GM18499 (cell line): ENCODE measurements around the gene IFFO2.

ENCODE experiments used
- ATAC-seq: cut with Tn5 transposase; IDR thresholded peaks from one replicate; pipeline ENCODE4 v1.9.1; 2021; ENCODE audit warnings: moderate number of reproducible peaks; ENCODE audit not compliant: insufficient read depth, unreplicated experiment

IFFO2 gene

GRCh38 chr1:18861082-18861481 is 95.4 kb downstream of the IFFO2 start:
- ATAC-seq = no peak

DNA sequence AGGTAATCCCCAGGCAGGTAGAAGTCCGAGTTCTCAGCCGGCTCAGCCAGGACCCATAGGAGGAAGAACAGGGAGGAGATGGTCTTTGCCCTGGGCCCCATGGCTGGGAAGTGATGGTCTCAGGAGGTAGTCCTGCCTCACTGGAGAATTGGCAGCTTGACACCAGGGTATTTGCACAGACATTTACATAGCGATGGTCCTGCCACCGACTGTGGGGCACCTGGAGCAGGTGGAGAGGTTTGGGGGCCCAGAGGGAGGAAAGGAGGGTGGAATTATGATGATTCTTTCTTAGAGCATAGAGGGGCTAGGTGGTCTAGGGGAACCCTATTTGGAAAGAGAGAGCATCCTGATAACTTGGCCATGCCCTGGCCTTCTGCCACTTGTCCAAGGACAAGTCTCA is 96.9 kb downstream of the IFFO2 start, which contains the start of gene TAS1R2:
TAS1R2 (minus strand) TSS at position 101 of the 400 bp plus-strand sequence; CDS start at position 101, 0 bp downstream.
- ATAC-seq = no peak

- ATAC-seq = no peak
These were observed 98.3 kb downstream of the IFFO2 start for GRCh38 chr1:18858070-18858688.

- no peak for ATAC-seq
These were observed 100.0 kb downstream of the IFFO2 start for GRCh38 chr1:18856435-18856834.

- ATAC-seq = no peak
These were observed 100.9 kb downstream of the IFFO2 start for GRCh38 chr1:18855573-18855972.

DNA sequence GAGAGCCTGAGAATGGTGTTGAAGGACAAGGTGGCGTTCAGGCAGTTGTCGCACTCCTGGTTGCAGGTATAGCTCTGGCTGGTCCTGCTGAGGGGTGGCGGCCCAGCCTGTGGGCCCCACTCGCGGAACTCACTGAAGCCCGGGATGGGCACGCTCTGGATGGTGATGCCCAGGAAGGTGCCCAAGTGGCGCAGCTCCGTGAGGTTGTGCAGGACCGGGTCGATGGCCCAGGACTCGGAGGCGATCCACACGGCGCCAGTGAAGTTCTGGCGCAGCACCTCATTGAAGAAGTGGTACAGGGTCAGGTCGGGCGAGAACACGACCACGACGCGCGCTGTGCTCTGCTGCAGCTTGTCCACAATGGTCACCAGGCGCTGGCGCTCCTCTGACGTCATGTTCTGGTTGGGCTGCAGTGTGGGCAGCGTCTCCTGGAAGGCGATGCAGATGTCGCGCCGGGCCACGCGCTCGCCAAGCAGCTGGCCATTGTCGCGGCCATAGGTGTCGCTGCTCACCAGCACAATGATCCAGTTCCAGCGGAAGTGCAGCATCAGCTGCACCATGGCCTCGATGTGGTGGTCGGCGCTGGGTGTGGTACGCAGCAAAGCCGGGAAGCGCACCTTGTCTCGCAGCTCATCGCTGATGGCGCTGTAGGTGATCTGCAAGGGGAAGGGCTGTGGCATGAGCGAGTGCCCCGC is 102.0 kb downstream of the IFFO2 start:
- no peak for ATAC-seq
